ENCODE measurements around the gene SLC25A27.

GRCh38 chr6:46704562-46704961 lies 51.8 kb downstream of the SLC25A27 start:
- TF ChIP-seq THAP7 (CRISPR knock-in tag; IDR thresholded peaks at IDR 0.05) (no peak), NFIC (IDR thresholded peaks at IDR 0.05) (no peak), ZBTB1 (CRISPR knock-in tag; IDR thresholded peaks at IDR 0.05; ENCODE audit: borderline replicate concordance, low read depth) (no peak), ZNF253 (CRISPR knock-in tag; conservative IDR thresholded peaks at IDR 0.05) (no peak), IRF1 (CRISPR knock-in tag; IDR thresholded peaks at IDR 0.05; ENCODE audit: borderline replicate concordance) (no peak), AFF4 (CRISPR knock-in tag; IDR thresholded peaks at IDR 0.05) (no peak), NR2C2 (CRISPR knock-in tag; IDR thresholded peaks at IDR 0.05) (no peak), NR2C2 (tag; IDR thresholded peaks at IDR 0.05) (no peak), CTCF (IDR thresholded peaks at IDR 0.05 in 2 of 3, conservative IDR thresholded peaks at IDR 0.05 in 1 of 3; ENCODE audit: insufficient read depth in 2 of 3, low read depth in 1 of 3, low read length in 3 of 3) (no peak), PHF8 (IDR thresholded peaks at IDR 0.05; ENCODE audit: borderline replicate concordance, low read length) (no peak), KHSRP (IDR thresholded peaks at IDR 0.05) (no peak), SNRNP70 (optimal IDR thresholded peaks at IDR 0.05; ENCODE audit: low read depth, low read length) (no peak), HDAC1 (IDR thresholded peaks at IDR 0.05) (no peak), ZNF318 (IDR thresholded peaks at IDR 0.05; ENCODE audit: borderline replicate concordance in 1 of 2, low read depth in 1 of 2) (no peak)
